K562 (cell line): ENCODE results near the gene HOXD12. TPM values are rescaled to one million over a fixed set of nuclear protein-coding genes. Genes with fewer than 3 reads are reported as not detected.

Experiments used
- CBX8 ChIP-seq: fragments of 200-600 bp; sonication (generic); IDR thresholded peaks from 2 replicates; pipeline ENCODE4 v1.6.1; 2012; ENCODE audit warnings: borderline replicate concordance, mixed run types, low read depth, mild to moderate bottlenecking, moderate library complexity, mixed read lengths, low read length, control low read depth, inconsistent platforms; ENCODE audit not compliant: poor library complexity, severe bottlenecking; ENCODE audit errors: extremely low read depth
- CC2D1A ChIP-seq: fragments of 450-650 bp; IDR thresholded peaks from 2 replicates; pipeline ENCODE4 v1.6.1; 2017; ENCODE audit warnings: mild to moderate bottlenecking
- CHD4 ChIP-seq: fragments of 200-600 bp; sonication (generic); IDR thresholded peaks from 3 replicates; pipeline ENCODE4 v1.6.1; 2012; ENCODE audit warnings: low read depth, mild to moderate bottlenecking, mixed read lengths, low read length, inconsistent platforms; ENCODE audit not compliant: insufficient read depth, insufficient replicate concordance, poor library complexity, severe bottlenecking
- CREBBP ChIP-seq: IDR thresholded peaks from one replicate; pipeline ENCODE4 v1.6.1; 2012; ENCODE audit warnings: low read depth, mild to moderate bottlenecking, control low read depth, inconsistent platforms, low read length
- FOXK2 ChIP-seq, 2 experiments: fragments of 450-650 bp; IDR thresholded peaks in 1 of 2; conservative IDR thresholded peaks in 1 of 2; 2 replicates each; pipeline ENCODE4 v1.6.1; 2016; ENCODE audit warnings: low read depth in 2 of 2, mild to moderate bottlenecking in 1 of 2
- HMG20B ChIP-seq: fragments of 250-450 bp; sonication (Bioruptor Pico); IDR thresholded peaks from 2 replicates; pipeline ENCODE4 v1.5.0; 2021; ENCODE audit warnings: mild to moderate bottlenecking
- IFI16 ChIP-seq: fragments of 250-450 bp; sonication (Bioruptor Pico); IDR thresholded peaks from 2 replicates; pipeline ENCODE4 v2.1.2; 2022; ENCODE audit warnings: mild to moderate bottlenecking, inconsistent platforms
- KHSRP ChIP-seq: fragments of 450-650 bp; IDR thresholded peaks from 2 replicates; pipeline ENCODE4 v1.6.1; 2017
- L3MBTL2 ChIP-seq: fragments of 450-650 bp; IDR thresholded peaks from 2 replicates; pipeline ENCODE4 v1.6.1; 2016; ENCODE audit warnings: mild to moderate bottlenecking, moderate library complexity
- MAFG ChIP-seq: fragments of 450-650 bp; conservative IDR thresholded peaks from 2 replicates; pipeline ENCODE4 v1.6.1; 2016; ENCODE audit warnings: missing genetic modification characterization, missing compliant biosample characterization
- POLR2AphosphoS5 ChIP-seq: IDR thresholded peaks from 2 replicates; pipeline ENCODE4 v1.6.1; 2011; ENCODE audit warnings: mild to moderate bottlenecking, low read depth, low read length, moderate library complexity; ENCODE audit not compliant: control insufficient read depth, insufficient read depth
- SNIP1 ChIP-seq: fragments of 450-650 bp; IDR thresholded peaks from 2 replicates; pipeline ENCODE4 v1.7.1; 2017; ENCODE audit warnings: low read depth, mild to moderate bottlenecking
- XRCC3 ChIP-seq: fragments of 450-650 bp; IDR thresholded peaks from 2 replicates; pipeline ENCODE4 v1.6.1; 2017; ENCODE audit warnings: mild to moderate bottlenecking, moderate library complexity
- ZC3H11A ChIP-seq: IDR thresholded peaks from 2 replicates; pipeline ENCODE4 v1.6.1; 2012; ENCODE audit warnings: low read depth, low read length, improper control_type of control experiment
- ZNF175 ChIP-seq: fragments of 200-800 bp; sonication (Bioruptor generic); IDR thresholded peaks from 2 replicates; pipeline ENCODE4 v1.6.1; 2016; ENCODE audit warnings: low read depth, mild to moderate bottlenecking, missing genetic modification characterization, missing compliant biosample characterization
- ZNF395 ChIP-seq: fragments of 200-800 bp; sonication (Bioruptor generic); IDR thresholded peaks from 2 replicates; pipeline ENCODE4 v1.6.1; 2017; ENCODE audit warnings: missing genetic modification characterization, missing compliant biosample characterization
- ZNF644 ChIP-seq: fragments of 200-800 bp; sonication (Bioruptor generic); IDR thresholded peaks from 2 replicates; pipeline ENCODE4 v1.6.1; 2016; ENCODE audit warnings: low read depth, missing genetic modification characterization, missing compliant biosample characterization
- ZNF695 ChIP-seq: fragments of 450-650 bp; formaldehyde crosslinking; IDR thresholded peaks from 2 replicates; pipeline ENCODE4 v1.4.0; 2020; ENCODE audit warnings: mild to moderate bottlenecking, moderate library complexity
- ZNF740 ChIP-seq, 3 experiments: fragments of 200-800 bp in 1 of 3; sonication (Bioruptor generic) in 1 of 3; sonication (generic) in 1 of 3; formaldehyde crosslinking in 1 of 3; IDR thresholded peaks; 2 replicates each; pipeline versions ENCODE4 v1.6.1 to v1.8.0; 2016 to 2022; ENCODE audit warnings: mild to moderate bottlenecking in 2 of 3, missing compliant biosample characterization in 2 of 3, missing genetic modification characterization in 2 of 3, missing genetic modification reagents in 1 of 3
- polyA plus RNA-seq, 8 experiments: library from polyadenylated mRNA; depleted of rRNA in 4 of 8; stranded (reverse) in 5 of 8; unstranded in 3 of 8; fragments of >200 nt; fragmentation: Nextera tagmentation in 2 of 8; fragmentation: Illumina TruSeq in 1 of 8; extraction: Ambion mirVana in 2 of 8; extraction: Trizol in 1 of 8; gene quantifications; 2 replicates each; pipeline versions ENCODE4 v1.2.1 to v1.2.3, GENCODE V29; 2011 to 2014; ENCODE audit warnings: inconsistent platforms in 1 of 8, missing spikeins in 1 of 8
- total RNA-seq, 7 experiments: library from RNA; depleted of rRNA in 6 of 7; stranded (reverse); fragments of >200 nt in 6 of 7; fragmentation: Illumina TruSeq in 2 of 7; extraction: Trizol in 2 of 7; gene quantifications; 2 replicates each; pipeline versions ENCODE4 v1.2.1 to v1.2.3, GENCODE V29; 2011 to 2021; ENCODE audit warnings: low replicate concordance in 1 of 7
- TF ChIP-seq, protein P1 (sequence below): fragments of 250-450 bp; sonication (Bioruptor Pico); IDR thresholded peaks from 2 replicates; pipeline ENCODE4 v1.5.0; 2021
- TF ChIP-seq, protein P2 (sequence below): sonication (generic); formaldehyde crosslinking; IDR thresholded peaks from 2 replicates; pipeline ENCODE4 v1.9.0; 2022; ENCODE audit warnings: mild to moderate bottlenecking, missing genetic modification reagents
- TF ChIP-seq, protein P3 (sequence below): fragments of 450-650 bp; IDR thresholded peaks from 2 replicates; pipeline ENCODE4 v1.7.0; 2016; ENCODE audit warnings: borderline replicate concordance

Gene HOXD12
- total and polyA plus RNA-seq, 9 of the 15 experiments (the other 6 are each of a cell fraction or from before 2014, with no cell fraction given): not detected

DNA sequence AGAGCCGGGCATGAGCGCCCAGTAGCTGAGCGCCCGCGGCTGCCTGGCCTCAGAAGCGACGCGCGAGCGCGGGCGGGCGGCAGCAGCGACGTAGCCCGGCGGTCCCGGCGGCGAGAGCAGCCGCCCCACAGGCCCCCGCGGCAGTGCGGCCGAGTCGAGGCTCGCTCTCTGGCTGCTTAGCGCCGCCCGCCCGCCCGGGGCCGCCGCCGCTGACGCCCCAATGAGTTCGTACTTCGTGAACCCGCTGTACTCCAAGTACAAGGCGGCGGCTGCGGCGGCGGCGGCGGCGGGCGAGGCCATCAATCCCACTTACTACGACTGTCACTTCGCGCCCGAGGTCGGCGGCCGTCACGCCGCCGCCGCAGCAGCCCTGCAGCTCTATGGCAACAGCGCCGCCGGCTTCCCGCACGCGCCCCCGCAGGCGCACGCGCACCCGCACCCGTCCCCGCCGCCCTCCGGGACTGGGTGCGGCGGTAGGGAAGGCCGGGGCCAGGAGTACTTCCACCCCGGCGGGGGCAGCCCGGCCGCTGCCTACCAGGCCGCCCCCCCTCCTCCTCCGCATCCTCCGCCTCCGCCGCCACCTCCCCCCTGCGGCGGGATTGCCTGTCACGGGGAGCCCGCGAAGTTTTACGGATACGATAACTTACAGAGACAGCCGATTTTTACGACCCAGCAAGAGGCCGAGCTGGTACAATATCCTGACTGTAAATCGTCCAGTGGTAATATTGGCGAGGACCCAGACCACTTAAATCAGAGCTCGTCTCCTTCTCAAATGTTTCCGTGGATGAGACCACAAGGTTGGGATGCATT, 30.8 kb downstream of the HOXD12 start (continued):
- no peak for TF ChIP-seq MAFG (tag)
- TF ChIP-seq ZNF175 (CRISPR knock-in tag): no peak
- no peak for TF ChIP-seq ZC3H11A
- peak; percentile 91 for TF ChIP-seq L3MBTL2
- no peak for TF ChIP-seq FOXK2 (conservative IDR thresholded peaks at IDR 0.05 in 1 of 2, IDR thresholded peaks at IDR 0.05 in 1 of 2; ENCODE audit: low read depth in 2 of 2)
- TF ChIP-seq, protein P1, sequence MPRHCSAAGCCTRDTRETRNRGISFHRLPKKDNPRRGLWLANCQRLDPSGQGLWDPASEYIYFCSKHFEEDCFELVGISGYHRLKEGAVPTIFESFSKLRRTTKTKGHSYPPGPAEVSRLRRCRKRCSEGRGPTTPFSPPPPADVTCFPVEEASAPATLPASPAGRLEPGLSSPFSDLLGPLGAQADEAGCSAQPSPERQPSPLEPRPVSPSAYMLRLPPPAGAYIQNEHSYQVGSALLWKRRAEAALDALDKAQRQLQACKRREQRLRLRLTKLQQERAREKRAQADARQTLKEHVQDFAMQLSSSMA (CRISPR knock-in tag): no peak
- TF ChIP-seq HMG20B (CRISPR knock-in tag): no peak
- TF ChIP-seq ZNF695: no peak
- no peak for TF ChIP-seq IFI16 (CRISPR knock-in tag)
- TF ChIP-seq CHD4: no peak
- TF ChIP-seq, protein P2, sequence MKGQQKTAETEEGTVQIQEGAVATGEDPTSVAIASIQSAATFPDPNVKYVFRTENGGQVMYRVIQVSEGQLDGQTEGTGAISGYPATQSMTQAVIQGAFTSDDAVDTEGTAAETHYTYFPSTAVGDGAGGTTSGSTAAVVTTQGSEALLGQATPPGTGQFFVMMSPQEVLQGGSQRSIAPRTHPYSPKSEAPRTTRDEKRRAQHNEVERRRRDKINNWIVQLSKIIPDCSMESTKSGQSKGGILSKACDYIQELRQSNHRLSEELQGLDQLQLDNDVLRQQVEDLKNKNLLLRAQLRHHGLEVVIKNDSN (CRISPR knock-in tag): no peak
- TF ChIP-seq SNIP1: no peak
- TF ChIP-seq CC2D1A: no peak
- TF ChIP-seq ZNF395 (CRISPR knock-in tag): no peak
- TF ChIP-seq CBX8: no peak
- TF ChIP-seq XRCC3: no peak
- TF ChIP-seq KHSRP: no peak
- TF ChIP-seq ZNF740 (CRISPR knock-in tag; IDR thresholded peaks at IDR 0.05): 0 out of 2 replicates have a peak, but pooled peaks have one; percentile 28
- TF ChIP-seq ZNF740 (tag; IDR thresholded peaks at IDR 0.05): no peak
- no peak for TF ChIP-seq POLR2AphosphoS5
- TF ChIP-seq CREBBP: no peak
- no peak for TF ChIP-seq ZNF644
- TF ChIP-seq, protein P3, sequence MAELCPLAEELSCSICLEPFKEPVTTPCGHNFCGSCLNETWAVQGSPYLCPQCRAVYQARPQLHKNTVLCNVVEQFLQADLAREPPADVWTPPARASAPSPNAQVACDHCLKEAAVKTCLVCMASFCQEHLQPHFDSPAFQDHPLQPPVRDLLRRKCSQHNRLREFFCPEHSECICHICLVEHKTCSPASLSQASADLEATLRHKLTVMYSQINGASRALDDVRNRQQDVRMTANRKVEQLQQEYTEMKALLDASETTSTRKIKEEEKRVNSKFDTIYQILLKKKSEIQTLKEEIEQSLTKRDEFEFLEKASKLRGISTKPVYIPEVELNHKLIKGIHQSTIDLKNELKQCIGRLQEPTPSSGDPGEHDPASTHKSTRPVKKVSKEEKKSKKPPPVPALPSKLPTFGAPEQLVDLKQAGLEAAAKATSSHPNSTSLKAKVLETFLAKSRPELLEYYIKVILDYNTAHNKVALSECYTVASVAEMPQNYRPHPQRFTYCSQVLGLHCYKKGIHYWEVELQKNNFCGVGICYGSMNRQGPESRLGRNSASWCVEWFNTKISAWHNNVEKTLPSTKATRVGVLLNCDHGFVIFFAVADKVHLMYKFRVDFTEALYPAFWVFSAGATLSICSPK: no peak
